HL-60 (cell line): ENCODE data around the gene INSC.

ENCODE experiments used
- CTCF ChIP-seq: IDR thresholded peaks from one replicate; pipeline ENCODE4 v1.5.1; 2011; ENCODE audit warnings: low read length, control low read depth, inconsistent platforms; ENCODE audit not compliant: insufficient read depth
- POLR2AphosphoS5 ChIP-seq: IDR thresholded peaks from 2 replicates; pipeline ENCODE4 v1.6.1; 2012; ENCODE audit warnings: low read depth

- TF ChIP-seq POLR2AphosphoS5 (no peak), CTCF (no peak)
Measured at GRCh38 chr11:15093432-15093831, 21.3 kb upstream of the INSC start.
